Measurements from ENCODE around the gene SLAMF9.

The SLAMF9 gene

GRCh38 chr1:159932296-159933285 is 21.4 kb downstream of the SLAMF9 start:
- DNase-seq: no peak

GRCh38 chr1:159931795-159932173 is 22.3 kb downstream of the SLAMF9 start:
- DNase-seq: no peak

- DNase-seq: no peak
Observed at GRCh38 chr1:159931101-159931794, 22.8 kb downstream of the SLAMF9 start.

GRCh38 chr1:159930634-159931033 is 23.4 kb downstream of the SLAMF9 start:
- no peak for DNase-seq

GRCh38 chr1:159930216-159930615 is 23.8 kb downstream of the SLAMF9 start:
- DNase-seq: no peak

GRCh38 chr1:159929155-159930051 is 24.6 kb downstream of the SLAMF9 start:
- no peak for DNase-seq

GRCh38 chr1:159928491-159929050 is 25.5 kb downstream of the SLAMF9 start:
- no peak for DNase-seq

- DNase-seq: no peak
Observed at GRCh38 chr1:159927849-159928431, 26.1 kb downstream of the SLAMF9 start.

GRCh38 chr1:159927211-159927848 is 26.7 kb downstream of the SLAMF9 start:
- DNase-seq: no peak

GRCh38 chr1:159925719-159926078 is 28.3 kb downstream of the SLAMF9 start:
- no peak for DNase-seq

- DNase-seq: peak; percentile 96
Observed at GRCh38 chr1:159924791-159925718, 29.0 kb downstream of the SLAMF9 start, which contains the start of gene TAGLN2. TSS of gene TAGLN2 (minus strand) at chr1:159925507. CDS start at chr1:159920509, 4,998 bp downstream.

GRCh38 chr1:159924025-159924790 is 29.8 kb downstream of the SLAMF9 start:
- peak; percentile 87 for DNase-seq

- peak; percentile 94 for DNase-seq
Observed at GRCh38 chr1:159923203-159924024, 30.6 kb downstream of the SLAMF9 start.

GRCh38 chr1:159922511-159923202 is 31.4 kb downstream of the SLAMF9 start:
- no peak for DNase-seq

GRCh38 chr1:159921700-159922504 is 32.1 kb downstream of the SLAMF9 start:
- no peak for DNase-seq

- DNase-seq: no peak
Observed at GRCh38 chr1:159921251-159921650, 32.8 kb downstream of the SLAMF9 start.

- no peak for DNase-seq
Observed at GRCh38 chr1:159920651-159921050, 33.4 kb downstream of the SLAMF9 start.
